Measurements from ENCODE around the gene GNAL.
A peak's percentile ranks its signal among the peaks of the same experiment; 100 is the strongest.
"Not testable (repeated sequence)": the region's sequence is repeated elsewhere in the genome, so short reads cannot be mapped to it uniquely, and the experiment has no call there.

Gene GNAL

DNA sequence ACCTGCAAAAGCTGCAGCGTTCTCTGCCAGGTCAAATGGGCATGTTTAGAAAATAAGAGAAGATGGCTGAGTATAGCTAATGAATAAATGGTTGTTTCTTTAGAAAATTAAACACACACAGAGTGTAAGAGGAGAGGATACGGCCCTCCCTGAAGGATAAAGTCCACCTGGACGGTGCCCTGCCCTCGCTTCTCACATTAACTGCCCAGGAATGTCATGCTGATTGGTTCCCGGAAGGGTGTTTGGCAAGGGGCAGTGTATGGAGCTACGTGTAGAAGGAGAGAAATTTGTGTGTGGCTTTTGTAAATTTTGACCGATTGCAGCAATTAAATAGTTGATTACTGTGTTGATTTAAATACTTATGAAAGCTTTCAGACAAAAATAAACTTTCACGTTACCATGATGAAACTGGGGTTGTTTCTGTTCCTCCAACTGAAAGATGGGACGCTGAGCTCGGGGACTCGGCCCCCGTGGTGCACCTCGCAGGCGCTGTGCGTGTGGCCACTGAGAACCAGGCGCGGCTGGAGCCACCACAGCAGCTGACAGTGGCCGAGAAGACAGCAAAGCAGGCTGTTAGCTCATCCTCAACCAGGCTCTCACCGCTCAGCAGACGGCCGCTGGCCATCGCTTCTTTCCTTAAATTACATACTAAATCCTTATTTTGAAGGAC is 196.3 kb downstream of the GNAL start:
- DNase-seq: peak; percentile 8

DNA sequence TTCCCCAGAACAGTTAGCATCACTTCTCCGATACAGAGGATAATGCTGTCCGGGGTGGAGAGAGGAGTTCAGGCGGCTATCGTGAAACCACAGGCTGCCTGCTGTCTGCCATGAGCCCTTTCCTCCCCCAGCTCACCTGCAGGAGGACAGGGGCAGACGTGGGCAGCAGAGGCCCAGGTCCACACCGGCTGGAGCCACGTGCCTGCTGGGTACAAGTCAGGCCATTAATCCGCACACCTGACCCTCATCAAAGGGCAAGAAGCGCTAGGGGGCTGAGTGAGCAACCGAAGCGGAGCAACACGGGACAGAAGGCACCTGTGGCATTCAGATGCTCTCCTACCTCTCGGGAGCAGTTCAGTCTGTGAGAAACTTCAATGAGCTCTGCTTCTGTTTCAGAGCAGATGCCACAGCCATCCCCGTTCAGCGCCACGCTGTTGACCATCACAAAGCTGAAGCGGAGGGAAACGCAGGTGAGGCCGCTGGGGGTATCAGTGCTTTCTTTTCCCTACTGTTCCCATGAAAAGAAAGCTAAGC is 197.6 kb downstream of the GNAL start:
- DNase-seq: no peak

DNA sequence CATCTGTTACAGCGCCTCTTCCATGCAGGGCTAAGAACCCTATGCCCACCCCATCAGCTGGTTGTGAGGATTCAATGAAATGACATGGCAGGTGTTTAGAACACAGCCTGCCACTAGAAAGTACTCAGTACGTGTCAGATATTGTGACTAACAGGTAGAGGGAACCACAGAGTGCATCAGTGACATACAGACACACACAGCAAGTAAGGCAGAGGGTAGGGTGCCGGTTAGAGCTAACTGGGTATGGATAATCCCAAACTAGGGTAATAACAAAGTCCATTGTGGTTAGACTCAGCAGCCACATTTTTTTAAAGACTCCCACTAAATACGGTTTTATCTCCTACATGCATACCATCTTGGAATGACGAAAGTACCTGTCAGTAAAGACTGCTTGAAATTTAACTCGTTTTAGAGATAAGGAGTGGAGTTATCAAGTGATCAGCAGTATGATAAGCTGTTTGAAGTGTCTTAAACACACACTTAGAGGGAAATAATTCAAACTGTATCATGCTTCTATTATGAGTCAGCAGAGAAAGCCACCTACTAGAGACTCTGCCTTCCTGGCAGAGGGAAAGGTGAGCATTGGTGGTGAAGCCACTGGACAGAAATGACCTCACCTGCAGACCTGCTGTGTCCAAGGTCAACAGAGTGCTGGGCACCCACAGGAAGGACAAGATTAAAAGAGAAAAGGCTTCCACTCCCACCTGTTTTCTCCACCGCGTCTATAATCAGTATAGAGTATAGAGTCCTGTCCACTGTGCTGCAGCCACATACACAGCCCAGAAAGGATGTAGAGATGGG is 198.5 kb downstream of the GNAL start:
- no peak for DNase-seq

DNA sequence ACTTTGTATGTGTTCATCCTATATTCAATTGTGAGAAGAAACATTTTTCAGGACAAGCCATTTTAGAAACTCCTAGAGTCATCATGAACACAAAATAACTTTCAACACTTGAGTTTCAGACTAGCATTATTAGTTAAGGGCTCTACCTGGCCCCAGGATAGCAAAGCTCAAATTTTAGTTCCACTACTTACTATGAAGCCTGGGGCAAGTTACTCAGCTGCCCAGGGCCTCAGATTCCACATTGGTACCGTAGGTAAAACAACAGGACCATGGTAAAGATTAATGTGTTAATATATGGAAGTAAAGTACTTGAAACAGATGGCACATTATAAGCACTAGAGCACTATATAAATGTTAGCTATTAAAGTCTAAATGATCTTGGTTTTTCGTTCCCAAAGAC is 199.7 kb downstream of the GNAL start:
- DNase-seq: no peak

DNA sequence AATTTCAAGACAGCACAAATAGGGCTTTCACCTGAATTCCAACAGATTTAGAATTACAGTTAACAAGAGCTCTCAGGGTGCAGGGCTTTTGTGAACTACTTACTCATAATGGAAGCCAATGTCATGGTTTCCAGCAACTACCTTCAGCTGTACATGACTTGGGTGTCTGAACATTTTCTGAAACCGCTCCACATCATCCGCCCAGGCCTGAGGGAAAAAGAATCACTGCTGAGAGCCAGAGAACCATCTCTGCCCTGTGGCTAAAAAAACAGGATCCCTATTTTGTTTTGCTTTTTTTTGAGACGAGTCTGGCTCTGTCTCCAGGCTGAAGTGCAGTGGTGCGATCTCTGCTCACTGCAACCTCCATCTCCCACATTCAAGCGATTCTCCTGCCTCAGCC is 200.2 kb downstream of the GNAL start:
- DNase-seq: no peak

DNA sequence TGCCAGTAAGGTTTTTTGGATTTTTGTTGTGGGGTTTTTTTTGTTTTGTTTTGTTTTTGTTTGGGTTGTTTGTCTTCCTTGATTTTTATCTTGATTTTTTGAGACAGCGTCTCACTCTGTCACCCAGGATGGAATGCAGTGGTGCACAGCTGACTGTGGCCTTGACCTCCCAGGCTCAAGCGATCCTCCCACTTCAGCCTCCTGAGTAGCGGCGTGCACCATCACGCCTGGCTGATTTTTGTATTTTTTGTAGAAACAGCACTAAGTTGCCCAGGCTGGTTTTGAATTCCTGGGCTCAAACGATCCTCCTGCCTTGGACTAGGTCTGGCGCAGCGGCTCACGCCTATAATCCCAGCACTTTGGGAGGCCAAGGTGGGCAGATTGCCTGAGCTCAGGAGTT is 202.7 kb downstream of the GNAL start:
- DNase-seq: no peak

DNA sequence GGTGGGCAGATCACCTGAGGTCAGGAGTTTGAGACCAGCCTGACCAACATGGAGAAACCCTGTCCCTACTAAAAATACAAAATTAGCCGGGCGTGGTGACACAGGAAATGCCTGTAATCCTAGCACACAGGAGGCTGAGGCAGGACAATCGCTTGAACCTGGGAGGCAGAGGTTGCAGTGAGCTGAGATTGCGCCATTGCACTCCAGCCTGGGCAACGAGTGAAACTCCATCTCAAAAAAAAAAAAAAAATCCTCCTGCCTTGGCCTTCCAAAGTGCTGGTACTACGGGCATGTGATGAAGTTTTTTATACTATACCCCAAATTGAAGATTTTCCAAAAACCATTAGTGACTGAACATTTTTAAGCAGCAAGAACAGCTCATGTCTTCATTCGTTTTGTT is 203.4 kb downstream of the GNAL start:
- not testable (repeated sequence) for DNase-seq

DNA sequence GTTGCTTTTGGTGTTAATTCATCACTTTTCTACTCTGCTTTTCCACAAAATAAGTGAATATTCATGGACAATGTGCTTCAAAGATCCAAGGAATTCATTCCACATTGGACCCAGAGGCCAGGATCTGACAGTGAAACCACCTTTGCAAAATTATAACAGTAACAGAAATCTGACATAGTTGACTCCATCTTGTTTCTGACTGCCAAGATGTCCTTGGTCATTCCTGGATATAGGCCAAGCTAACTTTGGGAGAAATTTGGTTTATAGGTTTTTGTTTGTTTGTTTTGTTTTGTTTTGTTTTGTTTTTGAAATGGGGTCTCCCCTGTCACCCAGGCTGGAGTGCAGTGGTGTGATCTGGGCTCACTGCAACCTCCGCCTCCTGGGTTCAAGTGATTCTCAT is 208.7 kb downstream of the GNAL start:
- DNase-seq: no peak

DNA sequence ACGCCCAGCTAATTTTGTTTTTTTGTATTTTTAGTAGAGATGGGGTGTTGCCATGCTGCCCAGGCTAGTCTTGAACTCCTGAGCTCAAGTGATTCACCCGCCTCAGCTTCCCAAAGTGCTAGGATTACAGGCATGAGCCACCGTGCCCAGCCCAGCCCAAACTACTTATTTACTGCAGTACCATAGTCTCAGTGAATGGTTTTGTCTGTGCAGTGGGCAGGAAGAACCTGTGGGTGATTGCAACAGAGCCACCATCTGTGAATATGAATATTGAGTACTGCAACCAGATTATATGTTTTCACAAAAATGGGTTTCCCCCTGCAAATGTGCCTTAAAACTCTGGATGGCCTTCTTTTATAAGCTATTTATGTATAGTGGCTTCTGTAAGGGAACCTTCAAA is 210.0 kb downstream of the GNAL start:
- no peak for DNase-seq

DNA sequence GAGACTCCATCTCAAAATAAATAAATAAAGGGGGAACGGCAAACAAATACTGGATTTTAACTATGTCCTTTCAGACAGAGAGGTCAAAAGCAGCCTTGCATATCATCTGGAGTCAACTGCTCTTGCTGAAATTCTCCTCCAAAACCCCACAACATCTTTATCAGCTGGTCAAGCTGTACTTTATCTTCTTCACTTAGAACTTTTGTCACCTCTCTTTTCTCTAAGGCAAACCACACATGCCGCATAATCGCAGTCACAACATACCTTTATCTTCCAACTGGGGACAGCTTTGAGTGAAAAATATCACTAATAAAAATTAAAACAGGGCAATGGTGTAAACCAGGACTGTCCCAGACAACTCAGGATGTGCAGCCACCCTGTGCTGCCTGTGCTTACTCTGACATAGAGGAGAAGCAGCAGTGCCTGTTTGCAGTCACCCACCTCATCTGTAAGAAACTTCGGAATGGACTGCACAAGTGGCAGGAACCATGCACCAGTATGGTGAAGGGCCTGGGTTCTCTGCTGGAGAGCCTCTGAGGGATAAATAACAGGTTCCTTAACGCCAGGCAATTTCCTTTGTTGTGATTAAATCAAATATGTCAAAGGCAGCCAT is 212.9 kb downstream of the GNAL start:
- DNase-seq: no peak

DNA sequence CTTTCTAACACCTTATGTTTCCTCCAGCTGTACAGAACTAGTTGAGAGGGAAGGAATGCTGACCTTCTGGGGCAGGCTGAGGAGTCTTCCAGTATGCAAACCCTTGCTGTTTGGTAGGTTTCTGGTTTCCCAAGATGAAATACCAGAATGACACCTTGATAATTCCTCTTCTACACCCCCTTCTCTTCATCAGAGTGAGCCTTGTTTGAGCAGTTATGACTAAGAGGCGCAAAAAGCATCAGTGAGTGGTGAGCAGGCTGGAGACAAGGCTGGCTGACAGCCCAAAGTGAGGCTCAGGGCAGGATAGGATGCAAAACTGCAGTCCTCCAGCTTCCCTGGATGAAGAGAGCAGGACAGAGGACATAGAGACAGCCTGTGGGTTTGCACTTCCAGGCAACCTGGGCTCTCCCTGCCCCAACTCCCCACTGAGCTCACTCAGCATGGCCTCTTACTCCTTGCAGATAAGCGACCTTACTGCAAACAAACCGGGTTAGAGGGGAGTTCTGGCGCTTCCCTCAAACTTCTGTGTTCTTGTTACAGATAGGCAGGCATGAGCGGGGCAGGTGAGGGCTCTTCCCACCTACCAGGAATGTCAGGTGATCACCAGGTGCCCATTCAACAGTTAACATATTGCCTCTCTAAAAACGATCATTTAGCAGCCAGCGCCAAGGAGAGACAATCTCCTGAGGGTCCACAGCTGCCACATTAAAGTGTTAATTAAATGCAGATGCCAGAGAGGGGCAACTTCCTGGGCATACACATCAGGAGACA is 213.6 kb downstream of the GNAL start:
- no peak for DNase-seq

DNA sequence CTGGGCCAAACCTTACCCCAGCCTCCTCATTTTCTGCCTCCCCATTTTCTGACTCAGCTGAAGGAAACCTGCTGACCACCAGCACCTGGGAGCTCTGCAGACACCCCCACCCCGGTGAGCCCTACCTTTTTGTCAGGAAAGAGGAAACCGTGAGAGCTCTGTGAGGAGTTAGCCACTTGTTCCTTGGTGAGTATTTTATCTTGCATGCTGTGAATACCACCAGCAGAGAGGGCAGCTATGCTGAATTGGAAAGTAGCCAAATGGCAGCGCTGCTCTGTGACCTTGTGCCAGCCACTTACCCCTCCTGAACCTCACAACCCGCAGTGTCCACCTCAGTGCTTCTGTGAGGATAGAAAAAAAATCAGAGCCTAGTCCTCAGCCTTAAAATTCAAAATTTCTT is 216.5 kb downstream of the GNAL start:
- no peak for DNase-seq

DNA sequence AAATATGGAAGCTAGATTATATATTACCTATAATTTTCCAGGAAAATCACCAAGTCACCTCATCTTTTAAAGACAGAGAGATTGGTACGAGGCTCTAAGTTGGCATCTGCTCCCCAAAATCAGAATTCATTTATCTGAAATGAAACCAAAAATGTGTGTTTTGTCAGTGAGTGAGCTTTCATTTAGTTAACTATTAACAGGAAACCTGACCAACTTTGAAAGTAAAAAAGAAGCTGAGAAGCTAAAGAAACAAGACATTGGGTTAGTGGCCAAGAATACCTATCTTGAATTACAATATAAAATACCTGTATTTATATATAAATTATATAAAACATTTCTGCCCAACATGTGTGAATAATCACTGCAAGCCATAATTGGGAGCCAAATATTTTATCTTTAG is 217.1 kb downstream of the GNAL start:
- DNase-seq: no peak

DNA sequence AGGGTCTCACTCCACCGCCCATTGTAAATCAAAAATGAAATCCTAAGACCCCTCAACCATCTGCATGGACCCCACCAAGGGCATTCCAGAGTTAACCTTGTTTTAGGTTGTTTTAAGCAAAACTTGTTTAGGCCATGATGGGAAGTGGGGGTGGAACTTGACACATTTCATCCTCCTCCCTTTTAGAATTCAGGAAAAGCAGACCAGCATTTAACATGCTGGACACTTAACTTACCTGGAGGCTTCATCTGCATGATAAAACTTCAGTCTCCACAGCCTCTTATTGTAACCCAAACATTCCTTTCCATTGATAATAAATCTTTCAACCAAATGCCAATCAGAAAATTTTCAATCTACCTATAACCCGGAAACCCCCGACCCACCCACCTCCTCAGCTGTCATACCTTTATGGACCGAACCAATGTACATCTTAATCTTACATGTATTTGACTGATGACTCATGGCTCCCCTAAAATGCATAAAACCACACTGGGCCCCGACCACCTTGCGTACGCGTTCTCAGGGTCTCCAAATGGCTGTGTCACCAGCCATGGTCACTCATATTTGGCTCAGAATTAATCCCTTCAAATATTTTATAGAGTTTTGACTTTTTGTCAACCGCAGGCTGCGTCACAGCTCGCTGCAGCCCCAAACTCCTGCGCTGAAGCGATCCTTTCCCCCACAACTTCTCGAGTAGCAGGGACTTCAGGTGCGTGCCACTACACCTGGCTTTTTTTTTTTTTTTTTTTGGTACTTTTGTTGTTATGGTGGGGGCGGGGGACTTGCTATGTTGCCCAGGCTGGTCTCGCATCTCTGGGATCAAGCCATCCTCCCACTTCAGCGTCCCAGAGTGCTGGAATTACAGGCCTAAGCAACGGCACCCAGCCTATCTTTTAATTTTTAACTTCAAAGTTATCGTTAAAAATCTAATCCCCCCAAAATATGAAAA is 218.1 kb downstream of the GNAL start:
- DNase-seq: no peak

DNA sequence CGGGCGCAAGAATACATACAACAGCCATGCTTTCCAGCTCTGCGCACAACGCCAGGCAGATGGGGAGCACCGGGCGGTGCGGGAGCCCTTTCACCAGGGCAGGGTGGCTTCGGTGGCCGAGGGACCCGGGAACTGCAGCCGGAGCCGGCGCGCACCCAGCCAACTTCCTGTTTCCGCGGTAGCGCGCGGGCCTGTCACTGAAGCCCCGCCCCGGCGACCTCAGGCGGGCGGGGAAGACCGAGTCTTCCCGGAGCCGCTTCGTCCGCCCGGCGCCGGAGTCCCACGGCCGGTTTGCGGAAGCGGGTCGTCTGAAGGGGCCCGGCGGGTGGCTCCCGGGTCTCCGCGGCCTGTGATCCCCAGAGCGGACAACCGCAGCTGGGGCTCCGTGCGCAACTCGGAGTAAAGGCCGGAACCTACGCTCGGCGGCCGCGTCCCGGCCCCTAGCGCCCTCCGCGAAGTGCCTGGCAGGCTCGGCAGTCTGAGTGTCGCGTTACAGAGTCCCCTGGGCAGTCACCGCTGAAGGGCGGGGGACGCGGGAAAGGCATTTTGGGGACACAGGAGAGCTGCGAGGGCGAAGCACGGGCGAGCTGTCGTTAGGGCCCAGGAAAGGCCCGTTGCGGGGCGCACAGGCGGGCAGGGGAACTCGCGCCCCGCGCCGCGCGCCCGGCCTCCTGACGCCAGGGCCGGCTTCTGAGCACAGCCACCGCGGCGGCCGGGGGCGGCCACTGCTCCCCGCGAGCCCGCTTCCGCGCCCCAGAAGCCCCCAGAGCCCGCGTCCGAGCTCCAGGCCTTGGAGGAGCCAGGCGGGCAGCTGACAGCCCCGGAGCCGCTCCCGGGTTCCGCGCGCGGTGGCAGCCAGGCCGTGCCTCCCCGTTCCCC is 219.4 kb downstream of the GNAL start, which contains the start of gene MPPE1:
Gene MPPE1, minus strand, starts transcription at position 136 of the 879 bp plus-strand sequence. CDS start 11,053 bp downstream, outside the sequence.
- peak; percentile 43 for DNase-seq

DNA sequence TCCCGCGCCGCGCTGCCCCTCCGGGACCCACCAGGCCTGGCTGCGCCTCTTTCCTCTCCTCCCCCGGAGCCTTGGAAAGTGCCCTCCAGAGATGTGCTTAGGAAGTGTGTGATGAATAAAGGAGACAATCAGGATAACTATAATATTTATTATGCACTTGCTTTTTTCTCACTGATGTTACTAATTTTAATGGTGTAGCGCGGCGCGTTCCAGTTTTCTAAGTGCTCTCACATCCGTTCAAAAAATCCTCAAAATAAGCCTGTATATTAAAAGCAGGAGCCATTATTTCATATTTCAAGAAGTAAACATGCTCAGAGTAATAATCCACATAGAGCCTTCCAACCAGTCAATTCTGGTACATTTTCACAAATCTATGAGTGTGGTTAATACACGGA is 220.0 kb downstream of the GNAL start:
- DNase-seq: no peak

DNA sequence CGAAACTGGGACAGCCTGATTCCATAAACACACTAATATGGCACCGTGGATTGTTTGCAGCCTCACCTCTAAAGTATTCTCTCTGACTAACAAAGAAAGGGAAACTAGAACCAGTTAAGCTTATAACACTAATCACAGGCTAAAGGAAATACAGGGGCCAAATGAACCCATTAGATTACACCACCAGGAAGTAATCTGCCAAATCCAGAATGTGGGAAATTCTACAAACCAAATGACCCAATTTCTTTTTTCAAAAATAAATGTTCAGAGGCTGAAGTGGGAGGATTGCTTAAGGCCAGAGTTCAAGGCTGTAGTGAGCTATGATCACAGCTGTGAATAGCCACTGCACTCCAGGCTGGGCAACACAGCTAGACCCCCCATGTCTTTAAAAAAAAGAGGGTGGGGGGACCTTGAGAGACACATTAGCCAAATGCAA is 220.5 kb downstream of the GNAL start:
- no peak for DNase-seq

DNA sequence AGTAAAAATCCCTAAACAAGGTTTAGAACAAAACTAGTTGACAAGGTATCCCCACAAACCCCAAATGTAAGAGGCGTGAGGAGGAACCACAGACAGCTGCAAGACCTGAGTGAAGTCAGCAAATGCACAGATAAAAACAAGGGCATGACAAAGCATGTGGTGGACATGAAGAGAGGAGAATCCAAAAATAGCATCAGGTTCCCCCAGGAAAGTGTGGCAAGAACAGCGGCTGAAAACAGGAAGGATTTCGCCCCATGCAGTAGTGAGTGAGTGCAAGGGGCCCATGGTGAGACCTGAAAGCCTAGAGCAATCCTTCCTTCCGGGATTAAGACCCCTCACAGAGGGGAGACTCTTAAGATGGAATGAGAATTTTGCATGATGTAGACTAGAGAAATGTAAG is 227.8 kb downstream of the GNAL start:
- peak; percentile 14 for DNase-seq

DNA sequence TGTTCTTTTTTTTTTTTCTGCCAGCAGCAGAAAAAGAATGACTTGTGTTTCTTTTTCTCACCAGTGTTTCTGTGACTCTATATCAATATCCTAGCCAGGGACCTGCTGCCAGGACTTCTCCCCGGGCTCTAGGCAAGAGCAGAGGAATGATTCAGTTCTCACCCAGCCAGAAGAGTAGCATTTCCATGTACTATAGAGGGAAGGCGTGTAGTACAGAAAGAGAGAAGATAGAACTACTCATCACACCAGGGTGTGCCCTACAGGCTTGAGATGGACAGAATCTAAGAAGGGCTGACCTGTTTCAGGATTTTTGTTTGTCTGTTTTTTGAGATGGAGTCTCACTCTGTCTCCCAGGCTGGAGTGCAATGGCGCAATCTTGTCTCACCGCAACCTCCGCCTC is 230.5 kb downstream of the GNAL start:
- DNase-seq: not testable (repeated sequence)

DNA sequence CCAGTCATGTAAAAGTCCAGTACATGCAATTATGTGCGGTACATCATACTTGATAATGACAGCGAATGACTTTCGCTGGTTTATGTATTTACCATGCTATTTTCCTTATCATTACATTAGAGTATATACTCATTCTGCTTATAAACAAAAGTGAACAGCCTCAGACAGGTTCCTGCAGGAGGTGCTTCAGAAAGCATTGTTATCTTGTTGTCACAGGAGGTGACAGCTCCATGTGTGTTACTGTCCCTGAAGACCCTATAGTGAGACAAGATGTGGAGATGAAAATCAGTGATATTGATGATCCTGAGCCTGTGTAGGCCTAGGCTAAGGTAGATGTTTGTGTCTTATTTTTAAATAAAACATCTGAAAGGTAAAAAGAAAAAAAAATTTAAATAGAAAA is 234.4 kb downstream of the GNAL start:
- no peak for DNase-seq
